DOHH2 (cell line): Measurements from ENCODE around the gene ISG15.

Experiments
- EZH2phosphoT487 ChIP-seq: fragments of 200-600 bp; sonication (generic); IDR thresholded peaks from 2 replicates; pipeline ENCODE4 v1.6.1; 2017; ENCODE audit warnings: borderline replicate concordance, mild to moderate bottlenecking, antibody characterized with exemption, low read length, moderate library complexity, mixed read lengths
- TF ChIP-seq, protein P1 (sequence below): fragments of 200-600 bp; sonication (generic); IDR thresholded peaks from one replicate; pipeline ENCODE4 v1.5.1; 2014; ENCODE audit warnings: antibody characterized with exemption, mild to moderate bottlenecking, low read depth, low read length; ENCODE audit not compliant: poor library complexity, severe bottlenecking

DNA sequence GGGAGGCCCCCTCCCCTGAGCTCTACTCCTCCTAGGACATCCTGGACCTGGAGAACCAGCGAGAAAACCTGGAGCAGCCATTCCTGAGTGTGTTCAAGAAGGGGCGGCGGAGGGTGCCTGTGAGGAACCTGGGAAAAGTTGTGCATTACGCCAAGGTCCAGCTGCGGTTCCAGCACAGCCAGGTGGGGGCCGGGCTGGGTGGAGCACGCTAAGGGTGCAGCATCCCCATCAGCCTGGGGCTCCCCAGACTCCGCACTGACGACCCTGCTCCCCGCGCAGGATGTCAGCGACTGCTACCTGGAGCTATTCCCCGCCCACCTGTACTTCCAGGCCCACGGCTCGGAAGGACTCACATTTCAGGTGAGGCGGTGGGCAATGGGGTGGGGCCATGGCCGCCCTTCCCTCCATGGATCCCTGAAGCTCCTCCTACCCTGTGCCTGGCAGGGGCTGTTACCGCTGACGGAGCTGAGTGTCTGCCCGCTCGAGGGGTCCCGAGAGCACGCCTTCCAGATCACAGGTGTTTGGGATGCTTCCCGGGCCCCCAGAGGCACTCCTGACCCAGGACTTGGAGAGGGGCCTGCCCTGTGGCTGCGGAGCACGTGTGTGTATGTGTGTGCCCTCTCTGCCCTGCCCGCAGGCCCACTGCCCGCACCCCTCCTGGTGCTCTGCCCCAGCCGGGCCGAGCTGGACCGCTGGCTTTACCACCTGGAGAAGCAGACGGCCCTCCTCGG is 42.9 kb upstream of the ISG15 start:
- TF ChIP-seq, protein P1, sequence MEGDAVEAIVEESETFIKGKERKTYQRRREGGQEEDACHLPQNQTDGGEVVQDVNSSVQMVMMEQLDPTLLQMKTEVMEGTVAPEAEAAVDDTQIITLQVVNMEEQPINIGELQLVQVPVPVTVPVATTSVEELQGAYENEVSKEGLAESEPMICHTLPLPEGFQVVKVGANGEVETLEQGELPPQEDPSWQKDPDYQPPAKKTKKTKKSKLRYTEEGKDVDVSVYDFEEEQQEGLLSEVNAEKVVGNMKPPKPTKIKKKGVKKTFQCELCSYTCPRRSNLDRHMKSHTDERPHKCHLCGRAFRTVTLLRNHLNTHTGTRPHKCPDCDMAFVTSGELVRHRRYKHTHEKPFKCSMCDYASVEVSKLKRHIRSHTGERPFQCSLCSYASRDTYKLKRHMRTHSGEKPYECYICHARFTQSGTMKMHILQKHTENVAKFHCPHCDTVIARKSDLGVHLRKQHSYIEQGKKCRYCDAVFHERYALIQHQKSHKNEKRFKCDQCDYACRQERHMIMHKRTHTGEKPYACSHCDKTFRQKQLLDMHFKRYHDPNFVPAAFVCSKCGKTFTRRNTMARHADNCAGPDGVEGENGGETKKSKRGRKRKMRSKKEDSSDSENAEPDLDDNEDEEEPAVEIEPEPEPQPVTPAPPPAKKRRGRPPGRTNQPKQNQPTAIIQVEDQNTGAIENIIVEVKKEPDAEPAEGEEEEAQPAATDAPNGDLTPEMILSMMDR: no peak
- no peak for TF ChIP-seq EZH2phosphoT487
